ENCODE data around the gene LCP2. TPM values are rescaled to one million over a fixed set of nuclear protein-coding genes. Genes with fewer than 3 reads are reported as not detected.

LCP2 gene
- polyA plus RNA-seq, 3 donors, result 2.3 to 4.0 (median 3.0) TPM

- no peak for DNase-seq (ENCODE audit: low read depth in 3 of 3, low spot score in 2 of 3)
Observed at GRCh38 chr5:170223906-170224305, 73.7 kb downstream of the LCP2 start.

DNA sequence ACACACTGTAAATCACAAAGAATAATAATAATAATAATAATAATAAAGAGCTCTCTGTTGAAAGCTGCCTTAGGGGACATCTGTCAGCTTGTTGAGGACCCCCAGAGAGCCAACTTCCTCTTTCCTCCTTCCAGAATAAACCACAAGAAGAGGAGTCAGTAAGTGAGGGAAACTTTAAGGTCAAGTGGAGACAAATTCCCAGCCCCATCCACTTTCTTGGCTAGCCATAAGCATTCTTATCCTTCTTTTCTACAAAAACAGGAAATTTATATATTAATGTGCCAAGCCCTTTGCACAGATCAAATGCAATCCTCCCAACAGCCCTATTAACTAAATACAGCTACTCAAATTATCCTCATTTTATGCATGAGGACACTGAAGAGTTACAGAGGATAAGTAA, 74.2 kb downstream of the LCP2 start:
- DNase-seq (ENCODE audit: low read depth in 3 of 3, low spot score in 2 of 3), result no peak

- DNase-seq (ENCODE audit: low read depth in 3 of 3, low spot score in 2 of 3), result no peak
Observed at GRCh38 chr5:170221327-170221741, 76.2 kb downstream of the LCP2 start.

DNA sequence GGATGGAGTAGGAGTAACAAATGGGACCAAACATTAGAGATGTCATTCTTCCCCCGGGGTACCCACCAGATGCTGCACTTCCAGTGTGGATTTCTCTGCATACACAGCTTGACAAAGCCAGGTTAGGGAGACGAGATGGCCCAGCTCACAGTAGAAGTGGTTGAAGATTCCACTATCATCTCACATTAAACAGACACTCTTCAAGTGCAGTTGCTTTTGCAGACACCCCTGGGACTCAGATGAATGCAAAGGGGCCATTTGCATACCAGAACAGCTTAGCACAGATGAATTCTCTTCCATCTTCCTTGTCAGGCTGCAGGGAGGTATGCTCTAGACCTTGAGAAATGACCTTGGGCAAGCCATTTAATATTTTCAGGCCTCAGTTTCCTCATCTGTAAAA, 77.4 kb downstream of the LCP2 start:
- DNase-seq (ENCODE audit: low read depth in 3 of 3, low spot score in 2 of 3), result no peak

GRCh38 chr5:170219615-170220014, 78.0 kb downstream of the LCP2 start:
- no peak for DNase-seq (ENCODE audit: low read depth in 3 of 3, low spot score in 2 of 3)

DNA sequence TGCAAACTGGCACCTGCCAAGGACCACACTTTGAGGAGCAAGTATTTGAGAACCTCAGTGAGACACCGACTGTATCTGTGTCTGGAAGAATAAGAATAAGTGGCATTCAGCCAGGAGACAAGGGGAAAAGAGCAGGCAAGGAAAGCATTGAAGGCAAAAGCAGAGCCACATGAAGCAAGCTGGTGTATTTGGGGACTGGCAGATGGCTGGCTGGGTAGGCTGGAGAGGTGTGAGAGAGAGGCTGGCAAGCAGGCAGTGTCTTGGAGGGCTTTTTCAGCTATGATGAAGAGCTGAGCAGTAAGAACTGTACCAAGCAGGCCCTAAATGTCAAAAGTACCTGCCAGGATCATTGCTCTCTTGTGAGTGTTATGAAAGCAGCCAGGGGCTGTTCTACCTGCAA, 78.9 kb downstream of the LCP2 start:
- no peak for DNase-seq (ENCODE audit: low read depth in 3 of 3, low spot score in 2 of 3)

- no peak for DNase-seq (ENCODE audit: low read depth in 3 of 3, low spot score in 2 of 3)
Observed at GRCh38 chr5:170217831-170218230, 79.7 kb downstream of the LCP2 start.

GRCh38 chr5:170216257-170216864, 81.2 kb downstream of the LCP2 start:
- peak in 1 of 3 donors; percentile 47 for DNase-seq (ENCODE audit: low read depth in 3 of 3, low spot score in 2 of 3)

- no peak for DNase-seq (ENCODE audit: low read depth in 3 of 3, low spot score in 2 of 3)
Observed at GRCh38 chr5:170211575-170212334, 85.8 kb downstream of the LCP2 start.

GRCh38 chr5:170206958-170207357, 90.6 kb downstream of the LCP2 start:
- no peak for DNase-seq (ENCODE audit: low read depth in 3 of 3, low spot score in 2 of 3)

- no peak for DNase-seq (ENCODE audit: low read depth in 3 of 3, low spot score in 2 of 3)
Observed at GRCh38 chr5:170206216-170206615, 91.4 kb downstream of the LCP2 start.

DNA sequence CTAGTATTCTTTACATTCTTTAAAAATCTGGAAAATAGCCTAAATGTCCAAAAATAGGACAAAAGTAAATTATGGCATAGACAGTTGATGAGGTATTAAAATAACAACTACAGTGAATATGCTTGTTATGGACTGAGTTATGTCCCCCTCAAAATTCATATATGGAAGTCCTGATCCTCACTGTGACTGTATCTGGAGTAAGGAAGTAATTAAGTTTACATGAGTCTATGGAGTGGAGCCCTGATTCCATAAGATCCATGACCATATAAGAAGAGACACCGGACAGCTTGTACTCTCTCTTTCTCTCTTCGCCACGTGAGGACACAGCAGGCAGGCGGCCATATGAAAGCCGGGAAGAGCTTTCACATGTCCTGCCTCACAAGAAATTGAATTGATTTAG, 93.4 kb downstream of the LCP2 start:
- no peak for DNase-seq (ENCODE audit: low read depth in 3 of 3, low spot score in 2 of 3)

GRCh38 chr5:170202117-170202516, 95.5 kb downstream of the LCP2 start:
- DNase-seq (ENCODE audit: low read depth in 3 of 3, low spot score in 2 of 3), result no peak

DNA sequence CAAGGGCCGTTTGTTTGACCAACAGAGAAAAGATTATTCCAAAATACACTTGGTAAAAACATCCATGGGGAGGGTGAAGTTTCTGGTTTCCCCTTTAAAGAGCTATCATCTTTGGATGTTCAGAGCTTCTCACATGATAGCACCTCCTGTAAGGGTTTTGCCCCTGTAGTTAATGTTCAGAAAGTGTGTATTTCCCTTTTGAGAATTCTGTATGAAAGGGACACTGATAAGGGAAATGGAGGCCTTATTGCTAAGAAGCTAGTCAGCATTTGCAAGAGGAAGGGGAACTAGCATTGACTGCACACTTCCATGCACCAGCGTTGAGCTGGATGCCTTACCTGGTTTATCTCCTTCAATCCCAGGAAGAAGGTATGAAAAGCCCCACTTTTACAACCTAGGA, 96.3 kb downstream of the LCP2 start:
- DNase-seq (ENCODE audit: low read depth in 3 of 3, low spot score in 2 of 3), result no peak

GRCh38 chr5:170200876-170201275, 96.7 kb downstream of the LCP2 start:
- DNase-seq (ENCODE audit: low read depth in 3 of 3, low spot score in 2 of 3), result no peak

Other genes starting within 250 kb of the LCP2 start
- gene FOXI1, start 191.9 kb downstream of the LCP2 start, polyA plus RNA-seq (ENCODE audit: insufficient read length in 3 of 3), result 1 to 10 TPM; 7.0 to 8.1 (median 7.8) TPM
- gene C5orf58, start 64.8 kb downstream of the LCP2 start, polyA plus RNA-seq (ENCODE audit: insufficient read length in 3 of 3), result under 1 TPM in 2 of 3 donors, not detected in 1; 0.11 to 0.15 TPM
- gene KCNMB1, start 91.6 kb upstream of the LCP2 start, polyA plus RNA-seq (ENCODE audit: insufficient read length in 3 of 3), result 1 to 10 TPM; 1.1 to 1.5 (median 1.3) TPM
- gene KCNIP1, start 206.2 kb upstream of the LCP2 start, polyA plus RNA-seq (ENCODE audit: insufficient read length in 3 of 3), result 10 to 100 TPM; 11.7 to 13.9 (median 13.7) TPM